Right ventricle myocardium superior (tissue), 1 donor: Measurements from ENCODE around the gene MAP3K2. TPM values are rescaled to one million over a fixed set of nuclear protein-coding genes. Genes with fewer than 3 reads are reported as not detected.

Experiments
- ATAC-seq: fragments of 200-7000 bp; cut with Tn5 transposase; one replicate; pipeline ENCODE4 v1.9.1; 2020; ENCODE audit warnings: mild to moderate bottlenecking; ENCODE audit not compliant: poor library complexity
- DNase-seq: peaks from one replicate; pipeline ENCODE4 v3.0.0-alpha.2; 2020
- intact Hi-C: fragments of 100-400 bp; cut with DNase I; formaldehyde crosslinking; loops from one replicate; pipeline ENCODE4 v1.11.2; 2022
- microRNA-seq: library from miRNA; unstranded; fragments of <30 nt; microRNA quantifications from one replicate; pipeline ENCODE4 v1.2.0, GENCODE V29; 2020
- total RNA-seq: library from RNA; stranded (reverse); fragmentation: NEBNext Ultra II Directional; extraction: Animal tissue kit (Norgen Biotek cat#: 25700); gene quantifications from one replicate; pipeline ENCODE4 v1.2.1, GENCODE V29; 2021
- donor health status: DM: no; HTN: yes; CAD: no; lungs with severe emphysema.

Gene MAP3K2
- total RNA-seq, 1 donor from 2014 or later = 22.5 TPM

GRCh38 chr2:127278959-127279358 lies 108.8 kb downstream of the MAP3K2 start:
- ATAC-seq (peak; percentile 12), DNase-seq (no peak)
- intact Hi-C loops = no loop called here

GRCh38 chr2:127277028-127277427 lies 110.7 kb downstream of the MAP3K2 start:
- DNase-seq (no peak), ATAC-seq (no peak)
- intact Hi-C loops = no loop called here

- ATAC-seq (no peak), DNase-seq (no peak)
- intact Hi-C loops = no loop called here
These were observed 112.0 kb downstream of the MAP3K2 start for GRCh38 chr2:127275789-127276188.

- DNase-seq = no peak
- no peak for ATAC-seq
- intact Hi-C loops = no loop called here
These were observed 112.4 kb downstream of the MAP3K2 start for GRCh38 chr2:127275356-127275755.

DNA sequence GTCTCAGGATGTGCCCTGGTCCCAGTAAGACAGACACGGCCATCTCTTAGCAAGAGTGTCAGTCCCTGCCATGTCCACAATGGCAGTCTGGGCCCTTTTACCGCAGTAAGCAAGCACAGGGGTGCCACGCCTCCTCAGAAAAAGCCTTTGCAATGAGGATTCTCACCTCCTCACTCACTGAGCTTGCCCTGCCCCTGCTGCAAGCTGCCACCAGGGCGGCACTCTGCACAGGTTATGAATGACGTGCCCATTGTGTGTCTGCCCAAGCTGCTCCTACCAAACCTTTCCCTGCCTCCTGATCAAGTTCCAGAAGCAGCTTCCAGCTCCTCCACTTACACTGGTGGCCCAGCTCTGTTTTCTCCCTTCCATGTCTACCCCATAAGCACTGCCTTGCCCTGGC lies 117.1 kb downstream of the MAP3K2 start:
- intact Hi-C loops = no loop called here
- ATAC-seq = no peak

GRCh38 chr2:127261804-127262406 lies 125.9 kb downstream of the MAP3K2 start:
- no peak for ATAC-seq
- intact Hi-C loops = no loop called here
- no peak for DNase-seq

More for the DNA sequence above, 117.1 kb downstream of the MAP3K2 start:
- DNase-seq = no peak

DNA sequence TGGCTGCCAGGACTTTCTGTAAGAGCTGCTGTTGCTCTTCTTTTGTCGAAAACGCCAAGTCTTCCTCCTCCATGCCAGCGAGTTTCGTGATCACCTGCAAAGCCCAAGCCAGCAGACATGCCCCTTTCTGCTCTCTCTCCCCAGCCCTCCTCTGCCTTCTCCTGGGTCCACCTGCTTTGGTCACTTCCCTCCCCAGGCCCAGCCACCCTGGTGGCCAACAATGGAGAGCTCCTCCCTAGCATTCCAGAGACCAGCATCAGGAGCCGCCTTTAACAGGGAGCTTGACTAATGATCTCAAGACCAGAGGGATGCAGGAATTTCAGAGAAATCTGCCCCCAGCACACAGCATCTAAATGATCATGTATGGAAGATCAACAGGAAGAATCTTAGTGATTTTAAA lies 128.4 kb downstream of the MAP3K2 start:
- no peak for DNase-seq
- no peak for ATAC-seq
- intact Hi-C loops = no loop called here

DNA sequence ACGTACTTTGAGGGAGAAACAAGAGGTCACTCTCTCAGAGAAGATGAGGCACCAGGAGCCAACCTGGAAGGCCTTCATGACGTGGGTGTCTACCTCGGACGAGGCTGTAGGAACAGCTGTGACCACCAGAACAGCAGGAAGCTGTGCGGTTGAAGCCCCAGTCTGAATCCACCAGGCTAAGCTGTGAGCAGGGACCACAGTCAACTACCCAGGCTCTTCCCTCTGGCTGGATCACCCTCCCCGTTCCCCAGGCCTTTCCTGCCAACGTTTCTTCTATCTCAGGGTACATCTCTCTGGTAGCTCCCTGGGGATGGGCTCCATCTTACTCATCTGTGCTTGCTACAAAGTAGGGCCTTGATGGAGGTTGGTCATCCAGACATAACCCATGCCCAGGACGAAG lies 130.9 kb downstream of the MAP3K2 start:
- ATAC-seq (no peak), DNase-seq (no peak)
- intact Hi-C loops = no loop called here

- ATAC-seq = no peak
- intact Hi-C loops = no loop called here
- no peak for DNase-seq
These were observed 131.4 kb downstream of the MAP3K2 start for GRCh38 chr2:127256381-127256780.

GRCh38 chr2:127255721-127256120 lies 132.1 kb downstream of the MAP3K2 start:
- intact Hi-C loops = no loop called here
- no peak for ATAC-seq
- no peak for DNase-seq

GRCh38 chr2:127255146-127255545 lies 132.6 kb downstream of the MAP3K2 start:
- ATAC-seq = no peak
- no peak for DNase-seq
- intact Hi-C loops = no loop called here

DNA sequence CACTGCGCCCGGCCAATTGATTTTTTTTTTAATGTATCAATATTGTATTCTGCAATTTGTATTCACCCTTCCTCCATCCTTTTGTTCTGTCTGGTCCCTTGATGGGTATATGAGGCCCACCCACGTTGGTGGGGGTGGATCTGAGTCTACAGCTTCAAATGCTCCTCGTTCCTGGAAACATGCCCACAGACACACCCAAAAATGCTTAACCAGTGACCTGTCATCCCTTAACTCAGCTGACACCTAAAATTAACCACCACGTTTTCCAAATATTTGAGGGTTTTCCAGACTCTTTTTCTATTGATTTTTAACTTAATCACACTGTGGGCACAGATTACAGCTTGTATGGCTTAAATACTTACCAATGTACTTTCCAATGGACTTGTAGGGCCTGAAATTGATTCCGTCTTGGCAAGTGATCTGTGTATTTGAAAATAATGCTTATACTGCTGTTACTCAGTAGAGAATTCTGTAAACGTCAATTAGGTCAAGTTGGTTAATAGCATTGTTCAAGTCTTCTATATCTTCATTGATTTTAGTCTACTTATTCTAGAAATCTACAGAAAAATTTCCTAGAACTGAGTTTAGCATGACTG lies 133.3 kb downstream of the MAP3K2 start:
- intact Hi-C loops = no loop called here
- ATAC-seq (no peak), DNase-seq (no peak)

Small RNA genes within 50 kb of the gene (microRNA-seq; reads per million reads assigned to microRNA genes)
- gene MIR4783 = not detected

Other genes starting within 250 kb of the MAP3K2 start
- gene CYP27C1, start 167.7 kb downstream of the MAP3K2 start, total RNA-seq = not detected
- gene ERCC3, start 93.8 kb downstream of the MAP3K2 start, total RNA-seq = 18.2 TPM
- gene PROC, start 30.5 kb upstream of the MAP3K2 start, total RNA-seq = not detected
- 57.7 TPM for gene IWS1, start 138.5 kb upstream of the MAP3K2 start, total RNA-seq
- gene MYO7B, start 147.7 kb upstream of the MAP3K2 start, total RNA-seq = 0.32 TPM